Measurements from ENCODE around the gene ANO10. TPM values are rescaled to one million over a fixed set of nuclear protein-coding genes. Genes with fewer than 3 reads are reported as not detected.

Gene ANO10
- total RNA-seq, 4 donors from 2014 or later = 28.0 to 41.8 (median 33.9) TPM

DNA sequence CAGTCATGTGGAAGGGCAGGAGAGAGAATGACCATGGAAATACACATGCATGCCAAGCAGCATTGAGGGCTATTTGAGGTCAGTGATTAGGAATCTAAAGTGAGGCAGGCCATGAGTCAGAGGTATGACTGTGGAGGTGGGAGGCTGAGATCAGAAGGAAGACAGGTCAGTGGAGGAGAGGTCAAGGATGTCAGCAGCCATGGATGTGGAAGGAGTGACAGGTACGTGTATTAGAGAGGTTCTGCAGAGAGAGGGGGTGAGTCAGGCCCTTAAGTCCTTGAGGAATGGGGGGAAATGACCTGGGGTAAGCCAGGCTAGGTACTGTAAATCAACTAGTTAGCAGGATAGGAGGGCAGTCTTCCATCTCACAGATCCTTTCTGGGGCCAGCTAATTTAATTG lies 166.6 kb downstream of the ANO10 start:
- TF ChIP-seq, protein P1, sequence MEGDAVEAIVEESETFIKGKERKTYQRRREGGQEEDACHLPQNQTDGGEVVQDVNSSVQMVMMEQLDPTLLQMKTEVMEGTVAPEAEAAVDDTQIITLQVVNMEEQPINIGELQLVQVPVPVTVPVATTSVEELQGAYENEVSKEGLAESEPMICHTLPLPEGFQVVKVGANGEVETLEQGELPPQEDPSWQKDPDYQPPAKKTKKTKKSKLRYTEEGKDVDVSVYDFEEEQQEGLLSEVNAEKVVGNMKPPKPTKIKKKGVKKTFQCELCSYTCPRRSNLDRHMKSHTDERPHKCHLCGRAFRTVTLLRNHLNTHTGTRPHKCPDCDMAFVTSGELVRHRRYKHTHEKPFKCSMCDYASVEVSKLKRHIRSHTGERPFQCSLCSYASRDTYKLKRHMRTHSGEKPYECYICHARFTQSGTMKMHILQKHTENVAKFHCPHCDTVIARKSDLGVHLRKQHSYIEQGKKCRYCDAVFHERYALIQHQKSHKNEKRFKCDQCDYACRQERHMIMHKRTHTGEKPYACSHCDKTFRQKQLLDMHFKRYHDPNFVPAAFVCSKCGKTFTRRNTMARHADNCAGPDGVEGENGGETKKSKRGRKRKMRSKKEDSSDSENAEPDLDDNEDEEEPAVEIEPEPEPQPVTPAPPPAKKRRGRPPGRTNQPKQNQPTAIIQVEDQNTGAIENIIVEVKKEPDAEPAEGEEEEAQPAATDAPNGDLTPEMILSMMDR (IDR thresholded peaks at IDR 0.05; ENCODE audit: low read depth) = no peak

DNA sequence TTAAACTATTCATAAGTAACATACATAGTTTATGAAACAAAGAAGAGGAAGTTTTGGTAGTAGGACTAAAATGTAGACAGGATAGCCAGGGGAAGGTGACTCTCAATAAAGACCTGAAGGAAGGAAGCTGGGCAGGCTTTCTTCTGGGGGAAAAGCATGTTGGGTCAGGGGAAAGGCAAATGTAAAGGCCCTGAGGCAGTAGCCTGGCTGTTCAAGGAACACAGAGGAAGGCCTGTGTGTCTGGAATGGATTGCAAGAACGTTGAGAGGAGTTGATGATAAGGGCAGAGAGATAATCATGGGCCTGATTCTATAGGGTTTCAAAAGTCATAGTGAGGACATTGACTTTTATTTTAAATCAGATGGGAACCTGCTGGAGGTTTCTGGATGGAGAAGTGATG lies 167.8 kb downstream of the ANO10 start:
- TF ChIP-seq, protein P1 (IDR thresholded peaks at IDR 0.05; ENCODE audit: low read depth) = no peak

DNA sequence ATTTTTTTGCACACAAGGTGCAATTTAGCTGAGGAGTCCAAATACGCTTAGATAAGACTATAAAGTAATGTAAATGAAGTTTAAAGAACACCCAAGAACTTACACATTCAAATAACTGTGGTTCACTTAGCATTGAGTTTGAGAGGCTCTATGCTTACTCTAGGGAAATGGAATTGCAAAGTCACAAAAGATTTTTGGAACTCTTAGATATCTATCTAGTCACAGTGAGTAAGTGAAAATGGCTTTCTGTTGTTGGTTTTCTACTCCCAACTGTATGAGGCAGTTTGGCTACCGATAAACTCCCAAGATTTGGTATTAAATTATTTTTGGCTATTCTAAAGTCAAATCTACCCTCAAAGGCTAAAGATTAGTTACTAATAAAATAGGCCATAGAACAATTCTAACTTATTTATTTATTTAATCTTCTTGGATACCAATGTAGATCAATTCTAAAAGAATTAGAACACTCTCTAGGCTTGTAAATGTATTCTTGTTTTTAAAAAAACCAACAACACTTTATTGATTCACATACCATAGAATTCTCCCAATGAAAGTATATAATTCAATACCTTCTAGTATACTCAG lies 170.0 kb downstream of the ANO10 start:
- TF ChIP-seq, protein P1 (IDR thresholded peaks at IDR 0.05; ENCODE audit: low read depth) = no peak

DNA sequence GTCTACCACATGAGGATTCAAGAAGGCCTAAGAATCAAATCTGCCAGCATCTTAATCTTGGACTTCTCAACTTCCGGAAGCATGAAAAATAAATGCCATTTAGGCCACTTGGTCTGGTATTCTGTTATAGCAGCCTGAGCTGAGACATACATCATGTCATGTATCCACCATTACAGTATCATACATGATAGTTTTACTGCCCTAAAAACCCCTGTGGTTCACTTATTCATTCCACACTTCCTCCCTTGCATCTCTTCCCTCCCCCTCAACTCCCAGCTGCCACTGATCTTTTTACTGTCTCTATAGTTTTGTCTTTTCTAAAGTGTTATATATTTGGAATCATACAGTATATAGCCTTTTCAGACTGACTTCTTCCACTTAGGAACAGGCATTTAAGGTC lies 173.7 kb downstream of the ANO10 start:
- TF ChIP-seq, protein P1 (IDR thresholded peaks at IDR 0.05; ENCODE audit: low read depth) = no peak

DNA sequence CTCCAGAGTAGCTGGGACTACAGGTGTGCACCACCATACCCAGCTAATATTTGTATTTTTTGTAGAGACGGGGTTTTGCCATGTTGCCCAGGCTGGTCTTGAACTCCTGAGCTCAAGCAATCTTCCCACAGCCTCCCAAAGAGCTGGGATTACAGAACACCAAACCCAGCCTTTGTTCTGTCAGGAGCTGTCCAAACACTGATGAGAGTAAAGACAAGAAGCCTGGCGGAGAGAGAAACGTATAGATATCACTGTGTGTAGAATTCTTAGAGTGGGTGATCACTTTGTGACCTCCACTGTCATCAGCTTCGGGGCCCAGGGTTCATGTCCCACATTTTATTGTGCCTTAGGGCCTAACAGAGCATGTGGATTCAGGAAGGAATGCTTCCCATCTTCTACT lies 176.0 kb downstream of the ANO10 start:
- TF ChIP-seq, protein P1 (IDR thresholded peaks at IDR 0.05; ENCODE audit: low read depth) = no peak

DNA sequence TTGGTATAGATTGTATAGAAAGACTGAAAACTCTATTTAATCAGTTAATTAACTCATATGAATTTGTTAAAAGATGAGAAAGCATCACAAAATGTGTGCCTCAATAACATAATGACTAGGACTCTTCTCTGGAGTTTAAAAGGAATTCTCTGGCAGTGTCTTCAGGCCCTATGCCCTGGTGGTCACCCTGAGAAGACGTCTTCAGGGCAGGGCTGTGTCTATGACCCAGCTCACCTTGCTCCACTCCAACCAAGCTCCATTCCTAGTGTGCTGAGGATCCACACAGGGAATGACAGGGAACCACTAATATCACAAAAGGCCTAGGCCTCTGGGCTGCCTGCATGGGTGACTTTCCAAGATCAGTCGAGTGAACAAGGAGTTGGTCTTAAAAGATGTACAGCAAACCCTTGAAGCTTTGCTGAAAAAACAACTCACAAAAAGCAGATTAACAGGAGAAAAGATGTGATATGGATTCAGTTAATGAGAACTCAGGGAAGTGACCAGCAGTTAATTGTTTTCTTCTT lies 178.9 kb downstream of the ANO10 start:
- TF ChIP-seq, protein P1 (IDR thresholded peaks at IDR 0.05; ENCODE audit: low read depth) = no peak

DNA sequence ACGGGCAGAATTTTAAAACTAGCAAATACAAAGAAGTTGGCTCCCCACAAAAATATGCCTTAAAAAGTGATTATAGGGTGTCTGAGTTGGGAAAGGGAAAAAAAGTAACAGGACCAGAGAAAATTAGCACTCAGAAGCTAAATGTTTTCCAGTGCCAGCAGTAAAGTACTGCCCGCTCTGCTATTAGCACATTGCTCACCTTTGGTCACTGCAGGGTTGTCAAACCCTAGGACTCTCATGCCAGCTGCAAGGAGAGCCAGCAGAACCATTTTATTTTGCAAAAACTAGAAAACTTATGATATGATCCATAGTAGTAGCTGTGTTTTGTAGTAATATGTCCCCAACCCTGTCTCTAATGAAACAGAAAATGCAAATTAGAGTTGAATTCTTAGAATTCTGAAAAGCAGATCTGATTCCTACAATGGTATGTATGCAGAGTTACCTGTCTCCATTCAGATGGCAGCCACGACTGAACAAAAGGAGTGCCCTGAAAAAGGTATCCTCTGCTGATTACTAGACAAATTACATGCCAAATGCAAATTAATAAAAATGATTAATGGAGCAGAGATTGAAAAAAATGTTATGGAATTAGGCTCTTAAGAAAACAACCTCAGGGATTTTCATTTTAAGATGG lies 185.2 kb downstream of the ANO10 start:
- TF ChIP-seq, protein P1 (IDR thresholded peaks at IDR 0.05; ENCODE audit: low read depth) = no peak

Measured in subcutaneous adipose tissue (tissue), 4 donors.